ENCODE measurements around the gene ZNRF2.

ZNRF2 gene

GRCh38 chr7:30322271-30323005 is 38.0 kb downstream of the ZNRF2 start:
- no peak for DNase-seq (ENCODE audit: low read depth)

DNA sequence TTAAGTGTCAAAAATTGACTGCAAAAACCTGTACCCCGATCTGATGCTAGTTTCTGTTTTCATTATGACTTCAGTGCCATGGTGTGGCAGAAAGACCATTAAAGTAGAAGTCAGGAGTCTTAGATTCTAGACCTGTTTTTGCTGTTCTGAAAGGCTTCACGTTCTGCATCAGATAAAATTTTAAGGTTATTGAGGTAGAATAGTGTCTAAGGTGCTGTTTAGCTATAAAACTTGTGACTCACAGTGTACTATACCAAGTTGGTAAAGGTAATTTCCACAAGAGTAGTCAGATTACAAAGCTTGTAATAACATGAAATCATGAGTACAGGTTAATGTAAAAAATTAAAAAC is 38.6 kb downstream of the ZNRF2 start:
- no peak for DNase-seq (ENCODE audit: low read depth)

- no peak for DNase-seq (ENCODE audit: low read depth)
Observed at GRCh38 chr7:30327813-30328212, 43.4 kb downstream of the ZNRF2 start.

GRCh38 chr7:30328381-30328780 is 44.0 kb downstream of the ZNRF2 start:
- no peak for DNase-seq (ENCODE audit: low read depth)

- DNase-seq (ENCODE audit: low read depth), result no peak
Observed at GRCh38 chr7:30329716-30330115, 45.3 kb downstream of the ZNRF2 start.

- peak; percentile 4 for DNase-seq (ENCODE audit: low read depth)
Observed at GRCh38 chr7:30330134-30331111, 46.0 kb downstream of the ZNRF2 start.

DNA sequence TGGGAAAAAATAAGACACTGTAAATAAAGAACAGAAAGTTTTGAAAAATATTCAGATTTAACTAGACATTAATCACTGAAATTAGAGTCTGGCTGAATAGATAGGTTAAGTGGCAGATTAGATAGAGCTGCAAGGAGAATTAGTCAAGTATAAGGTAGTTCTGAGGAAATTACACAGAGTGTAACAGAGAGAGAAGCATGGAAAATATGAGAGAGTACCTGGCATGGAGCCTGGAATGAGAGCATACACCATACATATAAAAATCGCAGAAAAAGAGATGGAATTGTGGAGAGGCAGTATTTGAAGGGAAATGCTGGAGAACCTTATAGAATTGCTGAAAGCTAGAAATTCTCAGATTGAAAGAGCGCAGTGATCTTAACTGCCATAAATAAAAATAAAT is 46.9 kb downstream of the ZNRF2 start:
- no peak for DNase-seq (ENCODE audit: low read depth)

GRCh38 chr7:30332549-30332948 is 48.2 kb downstream of the ZNRF2 start:
- DNase-seq (ENCODE audit: low read depth), result no peak

DNA sequence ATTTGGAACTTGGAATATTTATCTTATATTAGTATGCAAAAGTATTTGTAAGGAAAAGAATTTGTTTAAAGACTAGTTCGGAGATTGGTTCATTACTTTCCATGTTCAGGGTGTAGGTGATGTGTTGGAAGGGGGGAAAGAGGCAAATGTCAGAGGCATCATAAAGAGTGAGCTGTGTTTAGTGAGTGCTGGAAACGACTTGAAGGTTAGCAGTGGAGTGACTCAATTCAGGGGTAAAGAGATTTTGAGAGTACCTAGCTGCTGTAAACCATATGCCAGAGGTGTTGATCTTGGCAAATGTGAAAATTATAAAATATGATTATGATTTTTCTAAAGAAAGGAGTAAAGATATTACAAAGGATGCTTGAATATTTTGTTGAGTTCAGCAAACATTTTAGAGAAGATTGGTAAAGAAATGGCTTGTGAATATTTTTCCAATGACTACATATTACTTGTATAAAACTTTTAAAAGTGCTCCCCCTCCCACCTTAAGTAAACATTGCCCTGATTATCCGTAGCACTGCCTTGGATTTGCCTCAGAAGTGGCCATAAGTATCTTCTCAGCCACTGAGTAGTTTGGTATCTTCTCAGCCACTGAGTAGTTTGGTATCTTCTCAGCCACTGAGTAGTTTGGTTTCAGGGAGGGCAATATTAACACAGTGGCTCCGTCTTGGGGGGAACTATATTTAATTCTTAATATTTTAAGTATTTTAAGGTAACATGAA is 51.5 kb downstream of the ZNRF2 start:
- no peak for DNase-seq (ENCODE audit: low read depth)

DNA sequence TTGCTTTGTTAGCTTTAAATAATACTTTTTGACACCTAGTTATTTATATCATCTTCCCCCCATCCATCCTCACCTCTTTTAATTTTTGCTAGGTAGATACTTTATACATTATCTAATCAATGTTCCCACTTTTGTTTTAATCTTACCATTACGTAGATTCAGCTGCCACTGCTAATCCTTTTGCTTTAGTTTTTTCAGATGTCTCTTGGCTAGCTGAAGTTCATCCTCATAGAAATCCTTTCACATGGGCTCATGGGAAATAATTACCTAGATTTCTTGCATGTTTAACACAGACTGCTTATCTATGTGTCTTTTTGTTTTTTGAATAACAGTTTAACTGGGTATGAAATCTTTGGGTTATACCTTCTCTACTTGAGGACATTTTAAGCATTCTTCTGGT is 60.1 kb downstream of the ZNRF2 start:
- DNase-seq (ENCODE audit: low read depth), result no peak

DNA sequence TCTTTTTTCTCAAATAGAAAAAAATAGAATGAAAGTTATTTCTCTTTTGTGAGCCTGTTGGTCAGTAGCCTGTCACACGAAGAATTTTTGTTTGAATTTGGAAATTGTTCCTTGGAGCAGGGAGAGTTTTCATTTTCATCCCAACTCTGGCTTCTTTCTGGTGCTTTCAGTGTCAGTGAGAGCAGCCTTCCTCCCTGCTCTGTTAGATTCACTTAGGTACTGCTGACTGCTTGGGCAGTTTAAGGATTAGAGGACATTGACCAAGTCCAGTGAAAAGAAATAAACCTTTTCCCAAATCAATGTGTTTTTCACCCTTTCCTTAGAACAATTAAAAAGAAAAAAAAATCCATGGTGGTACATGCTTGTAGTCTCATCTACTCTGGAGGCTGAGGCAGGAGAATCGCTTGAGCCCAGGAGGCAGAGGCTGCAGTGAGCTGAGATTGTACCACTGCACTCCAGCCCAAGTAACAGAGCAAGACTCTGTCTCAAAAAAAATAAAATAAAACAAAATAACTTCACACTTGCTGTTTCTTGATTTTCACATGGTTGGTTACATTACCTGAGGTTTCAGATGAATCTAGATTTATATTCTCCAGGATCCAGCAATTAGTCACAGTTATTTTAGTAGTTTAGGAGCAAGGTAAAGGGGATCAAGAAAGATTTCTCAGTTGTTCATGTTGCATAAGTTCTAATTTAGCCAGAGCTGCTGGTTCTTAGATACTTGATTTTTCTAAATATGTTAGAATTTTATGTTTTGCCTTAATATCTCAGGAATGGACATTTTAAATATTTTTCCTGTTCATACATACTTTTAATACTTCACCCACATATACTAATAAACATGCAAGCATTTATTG is 63.1 kb downstream of the ZNRF2 start:
- no peak for DNase-seq (ENCODE audit: low read depth)

DNA sequence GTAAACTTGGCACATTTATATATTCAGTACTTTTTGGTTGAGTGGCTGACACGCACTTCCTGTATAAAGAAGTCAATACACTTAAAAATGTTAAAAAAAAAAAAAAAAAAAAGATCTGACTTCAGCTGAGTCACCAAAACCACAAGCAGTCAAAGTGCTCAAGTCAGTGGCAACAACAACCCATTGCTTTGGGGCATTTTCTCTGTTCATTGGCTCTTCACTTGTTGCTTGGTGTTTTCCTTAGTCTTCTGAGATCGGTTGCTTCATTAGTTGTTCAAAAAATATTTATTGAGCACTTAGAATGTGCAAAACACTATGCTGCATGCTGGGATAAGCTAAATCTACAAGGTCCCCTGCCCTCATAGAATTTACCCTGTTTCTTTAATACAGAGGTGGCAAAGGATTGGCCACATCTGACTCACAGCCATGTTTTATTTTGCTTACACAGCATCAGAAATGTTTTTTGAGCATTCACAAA is 63.7 kb downstream of the ZNRF2 start:
- peak; percentile 56 for DNase-seq (ENCODE audit: low read depth)

DNA sequence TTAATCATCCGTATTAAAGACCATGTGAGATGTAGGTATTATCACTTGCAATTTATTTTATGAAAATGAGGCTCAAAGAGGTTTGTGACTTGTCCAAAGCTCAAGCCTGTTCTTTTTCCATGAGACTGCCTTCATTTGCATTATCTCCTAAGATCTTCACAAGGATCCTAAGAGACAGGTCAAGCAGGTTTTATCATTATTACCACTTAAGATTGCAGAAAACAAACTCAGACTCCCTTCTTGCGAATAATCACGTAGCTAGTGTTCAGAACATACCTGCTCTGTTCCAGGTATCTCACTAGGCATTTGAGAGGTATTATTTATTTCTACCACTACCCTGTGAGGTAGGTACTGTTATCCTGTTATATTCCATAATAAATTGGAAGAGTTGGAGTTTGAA is 64.8 kb downstream of the ZNRF2 start:
- DNase-seq (ENCODE audit: low read depth), result no peak

- no peak for DNase-seq (ENCODE audit: low read depth)
Observed at GRCh38 chr7:30349816-30350215, 65.4 kb downstream of the ZNRF2 start.

- no peak for DNase-seq (ENCODE audit: low read depth)
Observed at GRCh38 chr7:30351286-30351685, 66.9 kb downstream of the ZNRF2 start.

- no peak for DNase-seq (ENCODE audit: low read depth)
Observed at GRCh38 chr7:30351724-30352123, 67.3 kb downstream of the ZNRF2 start.

DNA sequence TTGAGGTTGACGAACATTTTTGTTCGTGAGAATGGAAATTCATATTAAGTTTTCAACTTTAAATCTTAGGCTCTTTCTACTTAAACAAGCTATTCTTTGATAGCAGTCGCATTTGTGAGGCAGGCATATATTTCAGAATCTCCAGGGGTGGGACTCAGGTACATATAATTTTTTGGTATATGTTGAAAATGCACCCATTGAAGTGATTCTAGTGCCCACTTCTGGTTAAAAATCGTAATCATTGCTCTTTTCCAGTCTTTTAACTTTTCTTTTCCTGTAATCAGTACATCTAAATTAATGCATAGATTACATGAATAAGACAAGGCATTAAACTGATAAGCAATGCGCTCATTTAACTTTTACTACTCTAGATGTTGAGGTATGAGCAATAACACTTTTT is 67.8 kb downstream of the ZNRF2 start:
- no peak for DNase-seq (ENCODE audit: low read depth)

GRCh38 chr7:30353532-30353931 is 69.1 kb downstream of the ZNRF2 start:
- DNase-seq (ENCODE audit: low read depth), result no peak

DNA sequence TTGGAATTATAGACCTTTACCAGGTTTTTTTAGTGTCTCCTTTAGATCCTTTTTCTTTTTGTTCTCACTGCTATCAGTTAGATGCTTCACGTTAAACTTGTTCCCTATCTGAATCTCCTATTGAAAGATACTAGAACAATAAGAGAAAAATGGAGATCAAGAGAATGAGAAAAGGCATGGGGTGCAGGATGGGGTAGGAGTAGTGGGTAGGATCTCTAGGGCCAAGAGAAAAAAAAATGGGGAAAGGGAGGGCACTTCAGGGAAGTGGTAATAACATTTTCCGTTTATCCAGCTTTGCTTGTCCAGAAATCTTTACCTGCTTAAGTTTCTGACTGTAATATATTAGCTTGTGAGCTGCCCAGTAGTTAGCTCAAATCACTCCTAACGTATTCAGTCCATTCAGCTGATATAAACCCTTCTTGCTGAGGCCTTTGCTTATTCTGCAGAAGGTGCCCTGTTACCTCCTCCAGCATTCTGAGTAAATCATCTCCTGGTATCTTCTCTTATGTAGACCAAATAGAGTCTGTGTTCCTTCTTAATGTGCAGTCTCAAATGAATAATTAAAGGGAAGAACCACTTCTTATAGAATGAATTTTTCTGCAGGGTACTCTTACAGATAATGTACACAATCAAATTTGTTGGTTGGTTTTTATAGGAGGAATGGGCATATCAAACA is 69.7 kb downstream of the ZNRF2 start:
- DNase-seq (ENCODE audit: low read depth), result no peak

- DNase-seq (ENCODE audit: low read depth), result no peak
Observed at GRCh38 chr7:30354791-30355190, 70.4 kb downstream of the ZNRF2 start.

DNA sequence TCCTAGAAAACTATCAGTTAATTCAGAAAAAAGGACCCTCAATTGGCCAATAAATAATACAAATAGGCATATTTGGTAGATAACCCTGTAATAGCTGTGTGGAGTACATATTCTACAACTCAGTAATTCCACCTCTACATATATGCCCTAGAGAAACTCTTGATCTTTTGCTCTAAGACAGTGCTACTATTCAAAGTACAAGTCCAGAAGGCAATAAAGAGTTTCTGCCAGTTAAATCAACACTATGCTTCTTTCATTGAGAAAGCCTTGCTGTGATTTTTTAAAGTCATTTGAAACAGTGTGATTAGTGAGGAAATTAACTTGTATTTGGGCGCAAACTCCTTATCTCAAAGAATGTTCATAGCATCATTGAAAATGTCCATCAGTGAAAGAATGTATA is 75.6 kb downstream of the ZNRF2 start:
- DNase-seq (ENCODE audit: low read depth), result no peak

All from T-helper 22 cell (primary cell).